ENCODE data around the gene SLC6A4.
"Not testable (repeated sequence)": the region's sequence is repeated elsewhere in the genome, so short reads cannot be mapped to it uniquely, and the experiment has no call there.

SLC6A4 gene

GRCh38 chr17:30238003-30238344 is 2.5 kb upstream of the SLC6A4 start:
- DNase-seq: no peak

- no peak for DNase-seq
These were observed 2.0 kb upstream of the SLC6A4 start for GRCh38 chr17:30237296-30238002.

GRCh38 chr17:30236766-30237165 is 1.3 kb upstream of the SLC6A4 start:
- DNase-seq: no peak

- no peak for DNase-seq
These were observed 764 bp upstream of the SLC6A4 start for GRCh38 chr17:30236297-30236624.

- DNase-seq: no peak
These were observed 533 bp downstream of the SLC6A4 start for GRCh38 chr17:30234964-30235363.

- DNase-seq: no peak
These were observed 1.2 kb downstream of the SLC6A4 start for GRCh38 chr17:30234296-30234695.

GRCh38 chr17:30232824-30233427 is 2.6 kb downstream of the SLC6A4 start:
- no peak for DNase-seq

- DNase-seq: no peak
These were observed 3.3 kb downstream of the SLC6A4 start for GRCh38 chr17:30232015-30232823.

- no peak for DNase-seq
These were observed 4.8 kb downstream of the SLC6A4 start for GRCh38 chr17:30230596-30231125.

- not testable (repeated sequence) for DNase-seq
These were observed 5.5 kb downstream of the SLC6A4 start for GRCh38 chr17:30230009-30230408.

GRCh38 chr17:30229012-30229411 is 6.5 kb downstream of the SLC6A4 start:
- no peak for DNase-seq

- DNase-seq: no peak
These were observed 7.5 kb downstream of the SLC6A4 start for GRCh38 chr17:30228011-30228410.

- DNase-seq: no peak
These were observed 8.6 kb downstream of the SLC6A4 start for GRCh38 chr17:30226878-30227277.

- DNase-seq: no peak
These were observed 9.5 kb downstream of the SLC6A4 start for GRCh38 chr17:30225919-30226553.

- no peak for DNase-seq
These were observed 10.4 kb downstream of the SLC6A4 start for GRCh38 chr17:30225112-30225511.

GRCh38 chr17:30224419-30224960 is 11.0 kb downstream of the SLC6A4 start:
- no peak for DNase-seq

- DNase-seq: no peak
These were observed 12.7 kb downstream of the SLC6A4 start for GRCh38 chr17:30222721-30223175.

GRCh38 chr17:30222251-30222650 is 13.2 kb downstream of the SLC6A4 start:
- DNase-seq: no peak

GRCh38 chr17:30221346-30221745 is 14.2 kb downstream of the SLC6A4 start:
- no peak for DNase-seq

- DNase-seq: no peak
These were observed 15.1 kb downstream of the SLC6A4 start for GRCh38 chr17:30220414-30220813.

GRCh38 chr17:30219833-30220232 is 15.7 kb downstream of the SLC6A4 start:
- DNase-seq: no peak

- DNase-seq: no peak
These were observed 16.2 kb downstream of the SLC6A4 start for GRCh38 chr17:30219315-30219714.

- DNase-seq: no peak
These were observed 16.7 kb downstream of the SLC6A4 start for GRCh38 chr17:30218799-30219198.

All from activated naive CD4-positive, alpha-beta T cell treated with anti-CD3 and anti-CD28 coated beads, Interleukin-2, amount 50 U/mL, for 16 hours (primary cell).